ENCODE results near the gene SH3GL1. TPM values are rescaled to one million over a fixed set of nuclear protein-coding genes. Genes with fewer than 3 reads are reported as not detected.

Gene SH3GL1
- polyA plus RNA-seq, 1 donor, result 64.4 TPM

- DNase-seq, result no peak
Observed at GRCh38 chr19:4396949-4397783, 3.2 kb downstream of the SH3GL1 start.

- no peak for DNase-seq
Observed at GRCh38 chr19:4393947-4394590, 6.3 kb downstream of the SH3GL1 start.

GRCh38 chr19:4391701-4392483 is 8.5 kb downstream of the SH3GL1 start:
- DNase-seq, result no peak

GRCh38 chr19:4391306-4391693 is 9.0 kb downstream of the SH3GL1 start:
- DNase-seq, result no peak

- DNase-seq, result no peak
Observed at GRCh38 chr19:4390567-4391305, 9.6 kb downstream of the SH3GL1 start.

- DNase-seq, result no peak
Observed at GRCh38 chr19:4390017-4390566, 10.3 kb downstream of the SH3GL1 start.

- no peak for DNase-seq
Observed at GRCh38 chr19:4389511-4390016, 10.8 kb downstream of the SH3GL1 start.

- DNase-seq, result no peak
Observed at GRCh38 chr19:4389064-4389375, 11.3 kb downstream of the SH3GL1 start.

GRCh38 chr19:4388337-4389063 is 11.8 kb downstream of the SH3GL1 start:
- no peak for DNase-seq

- DNase-seq, result no peak
Observed at GRCh38 chr19:4386041-4386782, 14.1 kb downstream of the SH3GL1 start.

GRCh38 chr19:4385291-4386040 is 14.9 kb downstream of the SH3GL1 start:
- no peak for DNase-seq

GRCh38 chr19:4380254-4380727 is 20.1 kb downstream of the SH3GL1 start:
- DNase-seq, result no peak

GRCh38 chr19:4379383-4380253 is 20.7 kb downstream of the SH3GL1 start:
- DNase-seq, result no peak

- DNase-seq, result no peak
Observed at GRCh38 chr19:4378886-4379285, 21.5 kb downstream of the SH3GL1 start.

GRCh38 chr19:4376991-4377781 is 23.2 kb downstream of the SH3GL1 start:
- no peak for DNase-seq

- DNase-seq, result no peak
Observed at GRCh38 chr19:4376671-4376990, 23.7 kb downstream of the SH3GL1 start.

GRCh38 chr19:4376028-4376670 is 24.2 kb downstream of the SH3GL1 start:
- DNase-seq, result no peak
